GM12878 (cell line): ENCODE data around the gene RAB11A. TPM values are rescaled to one million over a fixed set of nuclear protein-coding genes. Genes with fewer than 3 reads are reported as not detected.

Experiments
- CBFB ChIP-seq: IDR thresholded peaks from 2 replicates; pipeline ENCODE4 v1.6.1; 2016; ENCODE audit warnings: antibody characterized with exemption, low read depth
- CBX3 ChIP-seq: fragments of 200-600 bp; sonication (generic); IDR thresholded peaks from 2 replicates; pipeline ENCODE4 v1.6.1; 2016; ENCODE audit warnings: low read depth, borderline replicate concordance
- CHD4 ChIP-seq: fragments of 200-600 bp; sonication (generic); IDR thresholded peaks from 2 replicates; pipeline ENCODE4 v1.6.1; 2016; ENCODE audit warnings: mild to moderate bottlenecking
- EZH2 ChIP-seq: IDR thresholded peaks from 2 replicates; pipeline ENCODE4 v1.6.1; 2012; ENCODE audit warnings: low read depth, mild to moderate bottlenecking, control low read depth, inconsistent platforms, low read length, borderline replicate concordance; ENCODE audit not compliant: control insufficient read depth
- JUNB ChIP-seq: IDR thresholded peaks from 2 replicates; pipeline ENCODE4 v1.6.1; 2016; ENCODE audit warnings: antibody characterized with exemption, mild to moderate bottlenecking
- KDM1A ChIP-seq: fragments of 200-600 bp; sonication (generic); IDR thresholded peaks from 2 replicates; pipeline ENCODE4 v1.6.1; 2016; ENCODE audit warnings: borderline replicate concordance
- NFXL1 ChIP-seq: fragments of 450-650 bp; IDR thresholded peaks from 2 replicates; pipeline ENCODE4 v1.6.1; 2017; ENCODE audit warnings: antibody characterized with exemption, mild to moderate bottlenecking, borderline replicate concordance
- NR2C2 ChIP-seq: IDR thresholded peaks from 2 replicates; pipeline ENCODE4 v1.6.1; 2011; ENCODE audit warnings: borderline replicate concordance, low read depth; ENCODE audit not compliant: control insufficient read depth, insufficient read length
- PKNOX1 ChIP-seq: fragments of 450-650 bp; IDR thresholded peaks from 2 replicates; pipeline ENCODE4 v1.6.1; 2016; ENCODE audit warnings: mild to moderate bottlenecking
- RAD21 ChIP-seq: IDR thresholded peaks from 2 replicates; pipeline ENCODE4 v1.6.1; 2011; ENCODE audit warnings: mild to moderate bottlenecking, low read depth, low read length, moderate library complexity; ENCODE audit not compliant: insufficient read depth
- REST ChIP-seq: IDR thresholded peaks from 2 replicates; pipeline ENCODE4 v1.6.1; 2012; ENCODE audit warnings: mild to moderate bottlenecking, low read depth, low read length
- SMARCA5 ChIP-seq: fragments of 450-650 bp; IDR thresholded peaks from 2 replicates; pipeline ENCODE4 v1.6.1; 2017; ENCODE audit warnings: mild to moderate bottlenecking
- ZBTB40 ChIP-seq: fragments of 450-650 bp; IDR thresholded peaks from 2 replicates; pipeline ENCODE4 v1.6.1; 2016; ENCODE audit warnings: mild to moderate bottlenecking, moderate library complexity, borderline replicate concordance
- polyA plus RNA-seq, 11 experiments: library from polyadenylated mRNA; depleted of rRNA in 4 of 11; unstranded in 6 of 11; stranded (reverse) in 5 of 11; fragments of >200 nt; fragmentation: Nextera tagmentation in 4 of 11; fragmentation: Illumina TruSeq in 1 of 11; extraction: Ambion mirVana in 4 of 11; extraction: Trizol in 1 of 11; gene quantifications; 1 replicate in 1 of 11; 2 replicates in 10 of 11; pipeline versions ENCODE4 v1.2.1 to v1.2.3, GENCODE V29; 2011 to 2016; ENCODE audit warnings: inconsistent platforms in 2 of 11, missing spikeins in 2 of 11, low read depth in 1 of 11
- total RNA-seq, 4 experiments: library from RNA; depleted of rRNA in 3 of 4; stranded (reverse); fragments of >200 nt in 3 of 4; fragmentation: Illumina TruSeq in 1 of 4; extraction: Trizol in 1 of 4; gene quantifications; 2 replicates each; pipeline versions ENCODE4 v1.2.1 to v1.2.3, GENCODE V29; 2013 to 2021
- TF ChIP-seq, protein P1 (sequence below): fragments of 450-650 bp; IDR thresholded peaks from 2 replicates; pipeline ENCODE4 v1.6.1; 2017; ENCODE audit warnings: mild to moderate bottlenecking, moderate library complexity
- TF ChIP-seq, protein P2 (sequence below): fragments of 450-650 bp; IDR thresholded peaks from 2 replicates; pipeline ENCODE4 v1.6.1; 2017; ENCODE audit warnings: borderline replicate concordance

The RAB11A gene
- total and polyA plus RNA-seq, 10 of the 15 experiments (the other 5 are each of a cell fraction or from before 2014, with no cell fraction given): 128 to 387 (median 224) TPM

- TF ChIP-seq PKNOX1 (peak; percentile 50; the same call in 1 of the 2 replicates), JUNB (peak; percentile 65), CBX3 (no peak), RAD21 (no peak), NR2C2 (no peak), NFXL1 (no peak), EZH2 (no peak), REST (no peak), KDM1A (no peak), CHD4 (no peak), ZBTB40 (no peak), SMARCA5 (peak; percentile 95; the same call in 1 of the 2 replicates), CBFB (peak; percentile 58; the same call in 1 of the 2 replicates)
- TF ChIP-seq, protein P1, sequence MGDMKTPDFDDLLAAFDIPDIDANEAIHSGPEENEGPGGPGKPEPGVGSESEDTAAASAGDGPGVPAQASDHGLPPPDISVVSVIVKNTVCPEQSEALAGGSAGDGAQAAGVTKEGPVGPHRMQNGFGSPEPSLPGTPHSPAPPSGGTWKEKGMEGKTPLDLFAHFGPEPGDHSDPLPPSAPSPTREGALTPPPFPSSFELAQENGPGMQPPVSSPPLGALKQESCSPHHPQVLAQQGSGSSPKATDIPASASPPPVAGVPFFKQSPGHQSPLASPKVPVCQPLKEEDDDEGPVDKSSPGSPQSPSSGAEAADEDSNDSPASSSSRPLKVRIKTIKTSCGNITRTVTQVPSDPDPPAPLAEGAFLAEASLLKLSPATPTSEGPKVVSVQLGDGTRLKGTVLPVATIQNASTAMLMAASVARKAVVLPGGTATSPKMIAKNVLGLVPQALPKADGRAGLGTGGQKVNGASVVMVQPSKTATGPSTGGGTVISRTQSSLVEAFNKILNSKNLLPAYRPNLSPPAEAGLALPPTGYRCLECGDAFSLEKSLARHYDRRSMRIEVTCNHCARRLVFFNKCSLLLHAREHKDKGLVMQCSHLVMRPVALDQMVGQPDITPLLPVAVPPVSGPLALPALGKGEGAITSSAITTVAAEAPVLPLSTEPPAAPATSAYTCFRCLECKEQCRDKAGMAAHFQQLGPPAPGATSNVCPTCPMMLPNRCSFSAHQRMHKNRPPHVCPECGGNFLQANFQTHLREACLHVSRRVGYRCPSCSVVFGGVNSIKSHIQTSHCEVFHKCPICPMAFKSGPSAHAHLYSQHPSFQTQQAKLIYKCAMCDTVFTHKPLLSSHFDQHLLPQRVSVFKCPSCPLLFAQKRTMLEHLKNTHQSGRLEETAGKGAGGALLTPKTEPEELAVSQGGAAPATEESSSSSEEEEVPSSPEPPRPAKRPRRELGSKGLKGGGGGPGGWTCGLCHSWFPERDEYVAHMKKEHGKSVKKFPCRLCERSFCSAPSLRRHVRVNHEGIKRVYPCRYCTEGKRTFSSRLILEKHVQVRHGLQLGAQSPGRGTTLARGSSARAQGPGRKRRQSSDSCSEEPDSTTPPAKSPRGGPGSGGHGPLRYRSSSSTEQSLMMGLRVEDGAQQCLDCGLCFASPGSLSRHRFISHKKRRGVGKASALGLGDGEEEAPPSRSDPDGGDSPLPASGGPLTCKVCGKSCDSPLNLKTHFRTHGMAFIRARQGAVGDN: peak; percentile 59
- TF ChIP-seq, protein P2, sequence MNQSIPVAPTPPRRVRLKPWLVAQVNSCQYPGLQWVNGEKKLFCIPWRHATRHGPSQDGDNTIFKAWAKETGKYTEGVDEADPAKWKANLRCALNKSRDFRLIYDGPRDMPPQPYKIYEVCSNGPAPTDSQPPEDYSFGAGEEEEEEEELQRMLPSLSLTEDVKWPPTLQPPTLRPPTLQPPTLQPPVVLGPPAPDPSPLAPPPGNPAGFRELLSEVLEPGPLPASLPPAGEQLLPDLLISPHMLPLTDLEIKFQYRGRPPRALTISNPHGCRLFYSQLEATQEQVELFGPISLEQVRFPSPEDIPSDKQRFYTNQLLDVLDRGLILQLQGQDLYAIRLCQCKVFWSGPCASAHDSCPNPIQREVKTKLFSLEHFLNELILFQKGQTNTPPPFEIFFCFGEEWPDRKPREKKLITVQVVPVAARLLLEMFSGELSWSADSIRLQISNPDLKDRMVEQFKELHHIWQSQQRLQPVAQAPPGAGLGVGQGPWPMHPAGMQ: no peak
Observed at GRCh38 chr15:65920825-65921309, 51.6 kb downstream of the RAB11A start (continued).
